HL-60 (cell line): ENCODE measurements around the gene CAMK2B.

Experiments
- DNase-seq, 2 experiments: peaks; one replicate each; pipeline ENCODE4 v3.0.0-alpha.2; 2010 to 2020; ENCODE audit warnings: low read depth in 1 of 2, low spot score in 1 of 2
- H3K27ac ChIP-seq: fragments of 250-450 bp; sonication (Bioruptor Pico); replicated peaks from 2 replicates; pipeline ENCODE4 v1.5.1; 2020; ENCODE audit warnings: mild to moderate bottlenecking, moderate library complexity
- H3K27me3 ChIP-seq: fragments of 250-450 bp; sonication (Bioruptor Pico); 2 replicates; pipeline ENCODE4 v1.5.1; 2021; ENCODE audit warnings: mild to moderate bottlenecking, moderate library complexity; ENCODE audit not compliant: insufficient read depth, poor library complexity, severe bottlenecking
- H3K4me3 ChIP-seq: replicated peaks from 2 replicates; pipeline ENCODE4 v1.5.1; 2011; ENCODE audit warnings: mild to moderate bottlenecking, control low read depth, low read length; ENCODE audit not compliant: insufficient read depth
- GABPA ChIP-seq: IDR thresholded peaks from 2 replicates; pipeline ENCODE4 v1.6.1; 2012; ENCODE audit warnings: low read depth
- POLR2AphosphoS5 ChIP-seq: IDR thresholded peaks from 2 replicates; pipeline ENCODE4 v1.6.1; 2012; ENCODE audit warnings: low read depth
- SPI1 ChIP-seq: IDR thresholded peaks from 2 replicates; pipeline ENCODE4 v1.6.1; 2012; ENCODE audit warnings: low read depth, mild to moderate bottlenecking, borderline replicate concordance
- TF ChIP-seq, protein P1 (sequence below): IDR thresholded peaks from 2 replicates; pipeline ENCODE4 v1.6.1; 2012; ENCODE audit warnings: low read depth; ENCODE audit not compliant: insufficient replicate concordance
- TF ChIP-seq, protein P2 (sequence below): IDR thresholded peaks from one replicate; pipeline ENCODE4 v1.5.1; 2011; ENCODE audit warnings: low read length, control low read depth, inconsistent platforms; ENCODE audit not compliant: insufficient read depth

Gene CAMK2B

DNA sequence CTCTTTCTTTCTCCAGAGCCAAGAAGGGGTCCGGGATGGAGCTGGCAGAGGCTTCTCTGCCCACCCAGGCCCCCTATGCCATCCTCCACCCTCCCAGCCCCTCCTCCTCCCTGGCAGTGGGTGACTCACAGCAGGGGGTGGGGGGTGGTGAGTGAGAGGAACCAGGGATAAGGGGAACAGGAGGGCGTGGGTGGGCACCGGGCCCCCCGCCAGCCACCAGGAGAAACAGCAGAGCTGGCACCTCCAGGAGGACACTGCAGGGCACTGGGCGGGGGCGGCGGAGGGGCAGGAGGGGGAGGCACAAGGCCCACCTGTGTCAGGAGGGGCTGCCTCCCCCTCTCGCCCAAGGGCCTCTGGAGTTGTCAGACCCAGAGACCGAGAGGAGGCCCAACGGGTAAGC is 56.0 kb downstream of the CAMK2B start:
- no peak for DNase-seq
- no peaks in the 10 kb centered on the region for H3K27me3 ChIP-seq
- TF ChIP-seq GABPA (no peak), SPI1 (no peak), POLR2AphosphoS5 (no peak)
- TF ChIP-seq, protein P1, sequence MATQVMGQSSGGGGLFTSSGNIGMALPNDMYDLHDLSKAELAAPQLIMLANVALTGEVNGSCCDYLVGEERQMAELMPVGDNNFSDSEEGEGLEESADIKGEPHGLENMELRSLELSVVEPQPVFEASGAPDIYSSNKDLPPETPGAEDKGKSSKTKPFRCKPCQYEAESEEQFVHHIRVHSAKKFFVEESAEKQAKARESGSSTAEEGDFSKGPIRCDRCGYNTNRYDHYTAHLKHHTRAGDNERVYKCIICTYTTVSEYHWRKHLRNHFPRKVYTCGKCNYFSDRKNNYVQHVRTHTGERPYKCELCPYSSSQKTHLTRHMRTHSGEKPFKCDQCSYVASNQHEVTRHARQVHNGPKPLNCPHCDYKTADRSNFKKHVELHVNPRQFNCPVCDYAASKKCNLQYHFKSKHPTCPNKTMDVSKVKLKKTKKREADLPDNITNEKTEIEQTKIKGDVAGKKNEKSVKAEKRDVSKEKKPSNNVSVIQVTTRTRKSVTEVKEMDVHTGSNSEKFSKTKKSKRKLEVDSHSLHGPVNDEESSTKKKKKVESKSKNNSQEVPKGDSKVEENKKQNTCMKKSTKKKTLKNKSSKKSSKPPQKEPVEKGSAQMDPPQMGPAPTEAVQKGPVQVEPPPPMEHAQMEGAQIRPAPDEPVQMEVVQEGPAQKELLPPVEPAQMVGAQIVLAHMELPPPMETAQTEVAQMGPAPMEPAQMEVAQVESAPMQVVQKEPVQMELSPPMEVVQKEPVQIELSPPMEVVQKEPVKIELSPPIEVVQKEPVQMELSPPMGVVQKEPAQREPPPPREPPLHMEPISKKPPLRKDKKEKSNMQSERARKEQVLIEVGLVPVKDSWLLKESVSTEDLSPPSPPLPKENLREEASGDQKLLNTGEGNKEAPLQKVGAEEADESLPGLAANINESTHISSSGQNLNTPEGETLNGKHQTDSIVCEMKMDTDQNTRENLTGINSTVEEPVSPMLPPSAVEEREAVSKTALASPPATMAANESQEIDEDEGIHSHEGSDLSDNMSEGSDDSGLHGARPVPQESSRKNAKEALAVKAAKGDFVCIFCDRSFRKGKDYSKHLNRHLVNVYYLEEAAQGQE: no peak
- TF ChIP-seq, protein P2, sequence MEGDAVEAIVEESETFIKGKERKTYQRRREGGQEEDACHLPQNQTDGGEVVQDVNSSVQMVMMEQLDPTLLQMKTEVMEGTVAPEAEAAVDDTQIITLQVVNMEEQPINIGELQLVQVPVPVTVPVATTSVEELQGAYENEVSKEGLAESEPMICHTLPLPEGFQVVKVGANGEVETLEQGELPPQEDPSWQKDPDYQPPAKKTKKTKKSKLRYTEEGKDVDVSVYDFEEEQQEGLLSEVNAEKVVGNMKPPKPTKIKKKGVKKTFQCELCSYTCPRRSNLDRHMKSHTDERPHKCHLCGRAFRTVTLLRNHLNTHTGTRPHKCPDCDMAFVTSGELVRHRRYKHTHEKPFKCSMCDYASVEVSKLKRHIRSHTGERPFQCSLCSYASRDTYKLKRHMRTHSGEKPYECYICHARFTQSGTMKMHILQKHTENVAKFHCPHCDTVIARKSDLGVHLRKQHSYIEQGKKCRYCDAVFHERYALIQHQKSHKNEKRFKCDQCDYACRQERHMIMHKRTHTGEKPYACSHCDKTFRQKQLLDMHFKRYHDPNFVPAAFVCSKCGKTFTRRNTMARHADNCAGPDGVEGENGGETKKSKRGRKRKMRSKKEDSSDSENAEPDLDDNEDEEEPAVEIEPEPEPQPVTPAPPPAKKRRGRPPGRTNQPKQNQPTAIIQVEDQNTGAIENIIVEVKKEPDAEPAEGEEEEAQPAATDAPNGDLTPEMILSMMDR: no peak

DNA sequence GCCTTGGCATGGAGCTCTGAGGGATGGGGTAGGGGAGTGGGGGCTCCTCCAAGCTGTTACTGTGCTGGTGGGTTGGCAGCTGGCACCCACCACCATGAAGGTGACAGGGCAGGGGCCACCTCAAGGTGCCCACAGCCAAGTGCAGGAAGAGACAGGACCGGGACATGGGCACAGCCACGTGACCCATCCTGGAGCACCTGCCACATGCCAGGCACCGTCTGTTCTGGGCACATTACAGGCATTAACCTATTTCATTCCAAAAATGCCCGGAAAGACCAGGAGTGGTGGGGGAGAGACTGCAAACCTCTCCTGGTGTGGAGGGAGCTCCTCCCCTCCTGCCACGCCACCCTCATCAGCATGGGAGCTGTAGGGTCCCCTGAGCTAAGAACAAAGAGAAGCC is 56.7 kb downstream of the CAMK2B start:
- DNase-seq: no peak

More for the DNA sequence above, 56.0 kb downstream of the CAMK2B start:
- Histone ChIP-seq H3K4me3 (no peak overlapping the region), H3K27ac (no peak overlapping the region)

DNA sequence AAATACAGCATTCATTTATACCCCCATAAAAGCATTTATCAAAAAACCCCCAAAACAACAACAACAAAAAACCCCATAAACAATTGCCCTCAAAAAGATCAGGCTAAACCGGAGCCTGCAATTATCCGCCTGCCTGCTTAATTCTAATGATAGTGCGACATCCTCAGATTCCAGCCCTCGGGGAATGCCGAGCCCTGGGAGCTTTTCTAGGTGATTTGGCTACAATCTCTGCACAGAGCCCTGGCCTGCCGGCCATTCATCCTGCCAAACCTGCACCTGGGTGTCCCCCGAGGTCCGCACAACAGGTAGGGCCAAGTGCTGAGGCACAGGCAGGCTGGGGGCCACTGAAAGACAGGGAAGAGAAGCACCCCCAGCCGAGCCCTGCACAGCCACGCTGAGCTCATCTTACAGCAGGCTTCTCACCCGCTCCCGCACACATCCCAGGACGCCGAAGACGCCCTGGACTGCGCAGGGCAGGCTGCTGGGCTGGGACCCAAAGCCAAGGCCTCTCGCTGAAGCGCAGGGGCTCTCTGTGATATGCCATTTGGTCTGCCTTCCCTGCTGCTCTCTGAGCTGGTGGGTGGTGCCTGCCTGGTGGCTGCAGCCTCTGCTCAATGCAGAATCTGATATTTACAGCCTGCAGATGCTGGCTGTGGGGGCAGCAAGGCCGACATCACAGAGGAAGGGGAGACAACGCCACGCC is 57.5 kb downstream of the CAMK2B start:
- Histone ChIP-seq H3K27me3 (no peaks in the 10 kb centered on the region), H3K4me3 (no peak overlapping the region), H3K27ac (no peak overlapping the region)
- TF ChIP-seq GABPA (no peak), SPI1 (no peak), POLR2AphosphoS5 (no peak)
- TF ChIP-seq, protein P2: no peak
- TF ChIP-seq, protein P1: no peak
- no peak for DNase-seq

More for the DNA sequence above, 56.7 kb downstream of the CAMK2B start:
- Histone ChIP-seq H3K27me3 (no peaks in the 10 kb centered on the region), H3K4me3 (no peak overlapping the region), H3K27ac (no peak overlapping the region)
- TF ChIP-seq, protein P2: no peak
- TF ChIP-seq, protein P1: no peak
